GM18505 (cell line): ENCODE data around the gene PAK4.

ENCODE experiments used
- ATAC-seq: cut with Tn5 transposase; IDR thresholded peaks from one replicate; pipeline ENCODE4 v1.9.1; 2021; ENCODE audit not compliant: unreplicated experiment
- POLR2A ChIP-seq: IDR thresholded peaks from 4 replicates; pipeline ENCODE4 v1.6.1; 2011; ENCODE audit warnings: borderline replicate concordance; ENCODE audit not compliant: insufficient read depth, insufficient read length; ENCODE audit errors: extremely low read depth

The PAK4 gene

DNA sequence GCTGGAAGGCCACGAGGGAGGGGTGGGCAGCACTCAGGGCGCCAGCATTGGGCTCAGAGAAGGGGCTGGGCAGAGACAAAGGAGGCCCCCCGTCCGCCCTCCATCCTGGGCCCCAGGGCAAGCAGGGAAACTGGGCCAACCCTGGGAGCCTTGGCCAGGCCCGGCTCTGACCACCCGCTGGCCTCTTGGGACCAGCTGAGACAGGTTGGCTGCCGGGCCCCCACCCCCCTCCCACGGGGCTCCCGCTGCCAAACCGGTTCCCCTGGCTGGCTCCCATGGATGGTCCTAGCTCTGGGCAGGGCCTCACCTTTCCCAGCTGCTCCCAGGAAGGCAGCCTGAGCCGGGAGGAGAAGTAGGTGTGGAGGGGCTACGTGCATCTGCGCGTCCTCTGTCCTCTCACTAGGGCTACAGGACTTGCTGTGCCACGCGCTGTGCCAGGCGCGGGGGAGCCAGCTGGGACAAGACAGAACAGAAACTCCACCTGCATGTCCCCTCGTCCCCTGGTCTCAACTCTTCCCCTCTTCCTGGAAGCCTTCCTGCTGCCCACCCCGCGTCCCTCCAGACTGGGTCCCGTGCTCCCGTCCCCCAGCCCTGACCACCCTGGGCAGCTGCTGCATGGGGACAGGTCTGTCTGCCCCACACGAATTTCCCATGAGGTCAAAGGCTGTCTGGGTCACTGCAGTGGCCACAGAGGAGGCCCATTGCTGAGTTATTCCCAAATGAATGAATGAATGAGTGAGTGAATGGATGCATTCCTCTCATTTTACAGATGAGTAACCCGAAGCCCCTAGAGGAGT, 42.1 kb downstream of the PAK4 start:
- no peak for TF ChIP-seq POLR2A
- no peak for ATAC-seq

DNA sequence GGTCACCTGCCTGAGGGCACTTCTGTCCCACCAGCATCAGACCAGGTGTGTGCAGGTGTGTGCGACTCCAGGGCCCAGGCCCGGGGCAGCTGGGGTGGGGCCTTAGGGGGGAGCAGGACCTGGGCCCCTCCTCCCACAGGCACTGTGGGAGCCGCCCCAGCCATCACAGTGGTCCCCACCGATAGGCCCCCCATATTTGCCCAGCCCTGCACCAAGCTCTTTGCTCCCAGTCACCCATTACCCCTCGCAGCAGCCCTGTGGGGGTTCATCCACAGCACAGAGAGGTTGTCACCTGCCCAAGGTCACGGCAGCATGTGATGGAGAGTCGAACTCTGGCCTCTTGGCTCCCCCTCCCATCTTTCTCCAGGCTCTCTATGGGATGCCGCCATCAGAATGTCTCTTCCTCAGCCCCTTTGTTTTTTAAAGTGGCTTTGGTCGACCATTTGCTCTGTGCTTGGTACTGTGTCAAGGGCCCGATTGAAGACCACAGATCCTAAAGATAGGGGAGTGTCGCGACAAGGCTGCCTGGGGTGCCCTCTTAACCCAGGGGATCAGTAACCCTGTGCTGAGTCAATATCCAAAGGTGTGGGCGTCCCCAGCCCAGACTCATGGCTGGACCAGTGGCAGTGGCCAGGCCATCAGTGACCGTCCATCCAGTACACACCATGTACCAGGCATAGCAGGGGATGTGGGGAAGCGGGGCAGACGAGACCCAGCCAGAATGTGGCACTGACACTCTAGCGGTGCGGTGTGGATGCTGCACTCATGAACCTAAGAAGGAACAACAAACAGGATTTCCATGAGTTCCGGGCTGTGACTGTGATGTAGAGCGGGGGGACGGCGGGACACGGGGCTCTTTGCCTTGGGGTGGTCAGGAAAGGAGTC, 42.9 kb downstream of the PAK4 start:
- no peak for ATAC-seq
- TF ChIP-seq POLR2A = no peak

DNA sequence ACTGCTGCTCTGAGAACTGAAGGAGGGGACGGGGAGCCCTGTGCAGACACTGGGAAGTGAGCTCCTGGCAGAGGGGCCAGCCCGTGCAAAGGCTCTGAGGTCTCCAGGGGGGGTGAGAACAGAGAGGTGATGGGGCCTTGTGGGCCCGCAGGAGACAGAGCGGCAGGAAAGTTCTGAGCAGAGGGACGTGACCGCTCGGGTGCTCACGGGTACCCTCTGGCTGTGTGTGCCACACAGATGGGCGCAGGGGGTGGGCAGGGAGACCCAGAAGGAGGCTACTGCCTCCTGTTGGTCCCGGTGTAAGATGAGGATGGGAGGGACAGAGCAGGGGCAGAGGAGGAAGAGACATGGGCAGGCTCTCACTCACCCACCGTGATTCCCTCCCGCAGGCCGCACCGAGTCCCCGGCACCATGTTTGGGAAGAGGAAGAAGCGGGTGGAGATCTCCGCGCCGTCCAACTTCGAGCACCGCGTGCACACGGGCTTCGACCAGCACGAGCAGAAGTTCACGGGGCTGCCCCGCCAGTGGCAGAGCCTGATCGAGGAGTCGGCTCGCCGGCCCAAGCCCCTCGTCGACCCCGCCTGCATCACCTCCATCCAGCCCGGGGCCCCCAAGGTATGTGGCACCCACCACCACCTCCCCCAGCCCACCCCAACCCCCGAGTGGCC, 43.7 kb downstream of the PAK4 start:
- no peak for ATAC-seq
- TF ChIP-seq POLR2A = no peak

DNA sequence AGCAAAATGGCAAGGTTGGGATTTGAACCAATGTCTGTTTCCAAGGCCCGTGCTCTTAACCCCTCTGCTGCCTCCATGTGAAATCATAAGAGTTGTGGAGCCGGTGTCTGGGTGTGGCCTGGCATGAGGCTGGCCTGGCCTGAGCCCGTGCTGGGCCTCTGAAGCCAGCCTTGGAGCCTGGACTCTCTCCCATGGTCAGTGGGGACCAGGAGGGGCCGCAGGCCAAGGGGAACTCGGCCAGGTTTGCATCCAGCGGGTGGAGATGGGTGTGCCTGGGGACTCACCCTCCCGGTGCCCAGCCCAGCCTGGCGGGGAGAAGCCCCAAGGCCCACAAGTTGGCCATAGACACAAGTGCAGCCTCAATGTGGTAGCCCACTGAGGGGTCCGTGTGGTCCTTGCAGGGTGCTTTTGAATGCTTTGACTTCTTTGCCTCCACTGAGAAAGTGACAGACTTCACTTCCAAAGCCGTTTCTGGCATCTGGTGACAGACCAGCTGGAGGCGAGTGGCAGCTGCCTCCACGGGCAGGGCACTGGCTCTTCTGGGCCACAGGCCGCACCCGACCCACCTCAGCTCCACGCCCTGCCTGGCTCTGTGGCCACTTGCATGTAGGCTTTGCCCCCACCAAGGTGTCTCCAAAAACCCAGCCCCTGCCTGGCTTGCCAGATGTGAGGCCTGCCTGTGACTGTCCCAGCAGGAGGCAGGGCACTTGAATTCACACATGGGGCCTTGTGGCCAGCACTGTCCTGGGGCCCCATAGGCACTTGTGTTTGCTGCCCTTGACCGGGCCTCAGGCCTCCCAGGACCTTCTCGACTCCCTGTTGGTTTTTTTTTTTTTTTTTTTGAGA, 45.0 kb downstream of the PAK4 start:
- no peak for ATAC-seq
- TF ChIP-seq POLR2A = no peak

DNA sequence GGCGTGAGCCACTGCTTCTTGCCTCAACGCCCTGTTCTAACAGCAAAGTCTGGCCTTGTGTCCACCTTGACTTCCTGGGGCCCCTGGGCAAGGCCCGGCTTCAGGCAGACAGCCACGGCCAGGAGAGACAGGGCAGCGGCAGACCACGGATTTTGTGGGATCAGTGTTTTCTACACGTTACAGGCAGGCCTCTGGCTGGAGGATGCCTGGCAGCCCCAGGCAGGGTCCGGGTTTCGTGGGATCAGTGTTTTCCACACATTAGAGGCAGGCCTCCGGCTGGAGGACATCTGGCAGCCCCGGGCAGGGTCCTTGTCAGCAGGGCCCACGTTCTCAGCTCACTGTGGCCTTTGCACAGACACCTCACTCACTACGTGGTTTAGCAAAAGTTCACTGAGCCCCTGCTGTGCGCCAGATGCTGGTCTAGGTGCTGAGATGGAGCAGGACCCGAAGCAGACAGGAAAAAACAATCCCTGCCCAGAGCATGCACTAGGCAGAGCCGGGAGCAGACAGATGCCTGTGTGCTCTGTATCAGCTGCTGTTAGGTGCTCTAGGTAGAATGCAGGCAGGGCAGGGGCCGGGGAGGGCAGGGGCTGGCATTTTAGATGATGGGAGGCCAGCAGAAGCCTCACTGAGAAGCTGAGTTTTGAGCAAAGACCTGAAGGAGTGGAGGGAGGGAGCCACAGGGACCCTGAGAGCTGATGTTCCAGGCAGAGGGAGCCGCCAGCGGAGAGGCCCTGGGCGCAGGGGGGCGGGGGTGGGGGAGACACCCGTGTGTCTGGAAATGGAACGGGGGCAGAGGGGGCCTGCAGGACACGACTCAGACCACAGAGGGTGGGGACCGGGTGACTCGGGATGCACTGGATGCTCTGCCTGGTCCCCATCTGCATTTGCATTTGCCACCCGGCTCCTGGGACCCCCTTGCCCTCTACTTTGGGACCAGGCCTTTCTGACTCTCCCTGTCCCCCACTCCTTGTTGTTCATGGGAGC, 46.2 kb downstream of the PAK4 start:
- no peak for TF ChIP-seq POLR2A

DNA sequence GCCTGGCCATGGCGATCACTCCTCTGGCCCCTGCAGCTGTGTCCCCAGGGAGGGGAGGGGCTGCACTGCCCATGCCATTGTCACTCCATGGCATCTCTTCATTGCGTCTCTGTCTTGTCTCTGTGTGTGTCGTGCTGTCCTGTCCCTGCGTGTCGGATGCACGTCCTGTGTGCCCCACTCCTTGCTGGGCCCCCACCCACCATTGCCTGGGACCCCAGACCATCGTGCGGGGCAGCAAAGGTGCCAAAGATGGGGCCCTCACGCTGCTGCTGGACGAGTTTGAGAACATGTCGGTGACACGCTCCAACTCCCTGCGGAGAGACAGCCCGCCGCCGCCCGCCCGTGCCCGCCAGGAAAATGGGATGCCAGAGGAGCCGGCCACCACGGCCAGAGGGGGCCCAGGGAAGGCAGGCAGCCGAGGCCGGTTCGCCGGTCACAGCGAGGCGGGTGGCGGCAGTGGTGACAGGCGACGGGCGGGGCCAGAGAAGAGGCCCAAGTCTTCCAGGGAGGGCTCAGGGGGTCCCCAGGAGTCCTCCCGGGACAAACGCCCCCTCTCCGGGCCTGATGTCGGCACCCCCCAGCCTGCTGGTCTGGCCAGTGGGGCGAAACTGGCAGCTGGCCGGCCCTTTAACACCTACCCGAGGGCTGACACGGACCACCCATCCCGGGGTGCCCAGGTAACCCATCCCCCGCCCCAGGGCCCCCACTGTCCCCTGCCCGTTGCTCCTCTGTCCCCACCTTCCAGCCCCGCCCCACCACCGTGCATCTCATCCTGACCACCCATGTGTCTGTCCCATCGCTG, 47.3 kb downstream of the PAK4 start:
- no peak for ATAC-seq
- TF ChIP-seq POLR2A = no peak

More for the DNA sequence above, 46.2 kb downstream of the PAK4 start:
- ATAC-seq = no peak

DNA sequence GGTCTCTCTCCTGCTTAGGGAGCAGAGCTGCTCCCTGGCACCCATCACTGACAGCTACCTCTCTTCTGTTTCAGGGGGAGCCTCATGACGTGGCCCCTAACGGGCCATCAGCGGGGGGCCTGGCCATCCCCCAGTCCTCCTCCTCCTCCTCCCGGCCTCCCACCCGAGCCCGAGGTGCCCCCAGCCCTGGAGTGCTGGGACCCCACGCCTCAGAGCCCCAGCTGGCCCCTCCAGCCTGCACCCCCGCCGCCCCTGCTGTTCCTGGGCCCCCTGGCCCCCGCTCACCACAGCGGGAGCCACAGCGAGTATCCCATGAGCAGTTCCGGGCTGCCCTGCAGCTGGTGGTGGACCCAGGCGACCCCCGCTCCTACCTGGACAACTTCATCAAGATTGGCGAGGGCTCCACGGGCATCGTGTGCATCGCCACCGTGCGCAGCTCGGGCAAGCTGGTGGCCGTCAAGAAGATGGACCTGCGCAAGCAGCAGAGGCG, 48.0 kb downstream of the PAK4 start:
- TF ChIP-seq POLR2A = no peak
- ATAC-seq = no peak

DNA sequence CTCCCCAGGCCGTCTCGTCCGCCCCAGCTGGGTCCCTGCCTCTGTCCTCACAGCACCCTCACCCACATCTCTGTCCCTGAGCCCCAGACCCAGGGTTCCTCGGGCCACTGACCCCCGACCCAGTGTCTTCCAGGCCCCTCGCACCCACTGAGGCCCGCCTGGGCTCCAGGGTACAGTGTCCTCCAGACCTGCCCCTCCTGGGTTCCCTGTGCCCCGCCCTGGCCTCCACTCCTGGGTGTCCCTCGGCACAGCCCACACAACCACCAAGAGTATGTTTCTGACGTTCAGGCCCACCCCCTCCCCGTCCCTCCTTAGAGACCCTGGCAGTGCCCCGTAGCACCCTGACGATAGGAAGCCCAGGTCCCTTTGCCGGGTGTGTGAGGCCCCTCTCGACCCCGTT, 48.6 kb downstream of the PAK4 start:
- ATAC-seq = no peak
- no peak for TF ChIP-seq POLR2A

DNA sequence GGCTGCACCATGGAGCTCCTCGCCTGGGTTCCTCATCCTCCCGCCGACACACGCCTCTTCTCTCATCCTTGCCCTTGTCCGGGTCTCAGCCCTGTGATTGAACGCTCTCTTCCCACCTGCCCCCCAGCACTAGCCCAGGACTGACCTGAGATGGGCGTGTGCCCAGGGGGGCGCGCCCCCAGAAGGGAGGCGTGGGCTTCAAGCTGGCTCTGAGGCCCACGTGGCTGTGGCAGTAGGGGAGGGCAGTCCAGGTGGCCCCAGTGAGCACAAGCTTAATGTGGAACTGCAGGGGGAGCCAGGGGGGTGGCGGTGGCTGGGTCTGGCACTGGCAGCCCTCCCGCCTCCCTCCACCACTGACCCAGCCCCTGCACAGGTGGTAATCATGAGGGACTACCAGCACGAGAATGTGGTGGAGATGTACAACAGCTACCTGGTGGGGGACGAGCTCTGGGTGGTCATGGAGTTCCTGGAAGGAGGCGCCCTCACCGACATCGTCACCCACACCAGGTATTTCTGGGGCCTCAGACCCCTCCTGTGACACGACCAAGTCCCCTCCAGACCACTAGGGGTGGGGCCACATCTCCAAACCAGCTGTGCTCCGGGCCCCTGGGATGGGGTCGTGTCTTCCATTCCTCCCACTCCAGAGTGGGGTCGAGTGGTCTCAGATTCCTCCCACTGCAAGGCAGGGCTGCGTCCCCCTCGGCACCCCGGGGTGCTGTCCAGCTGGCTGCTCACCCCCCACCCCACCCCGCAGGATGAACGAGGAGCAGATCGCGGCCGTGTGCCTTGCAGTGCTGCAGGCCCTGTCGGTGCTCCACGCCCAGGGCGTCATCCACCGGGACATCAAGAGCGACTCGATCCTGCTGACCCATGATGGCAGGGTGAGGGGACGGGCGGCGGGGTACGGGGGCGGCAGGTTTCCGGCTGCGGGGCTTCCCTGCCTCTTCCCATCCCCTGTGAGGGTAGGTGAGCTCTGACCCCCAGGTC, 49.3 kb downstream of the PAK4 start:
- TF ChIP-seq POLR2A = no peak
- no peak for ATAC-seq

DNA sequence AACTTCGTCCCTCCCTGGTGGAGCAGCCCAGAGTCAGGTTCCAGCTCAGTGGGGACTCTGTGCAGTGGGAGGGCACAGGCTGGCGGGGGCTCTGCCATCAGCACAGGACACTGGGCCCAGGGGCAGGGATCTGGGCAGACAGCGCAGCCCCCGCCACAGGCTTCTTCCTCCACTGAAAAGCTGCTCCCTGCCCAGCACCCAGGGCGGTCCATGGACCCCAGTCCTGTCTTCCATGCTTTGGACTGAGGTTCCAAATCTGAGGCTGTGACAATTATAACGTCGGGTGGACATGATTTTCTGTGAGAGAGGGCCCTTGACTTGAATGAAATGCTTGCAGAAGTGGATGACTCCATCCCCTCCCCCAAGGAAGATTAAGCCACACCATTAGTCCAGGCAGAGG, 50.0 kb downstream of the PAK4 start:
- no peak for ATAC-seq
- TF ChIP-seq POLR2A = no peak

DNA sequence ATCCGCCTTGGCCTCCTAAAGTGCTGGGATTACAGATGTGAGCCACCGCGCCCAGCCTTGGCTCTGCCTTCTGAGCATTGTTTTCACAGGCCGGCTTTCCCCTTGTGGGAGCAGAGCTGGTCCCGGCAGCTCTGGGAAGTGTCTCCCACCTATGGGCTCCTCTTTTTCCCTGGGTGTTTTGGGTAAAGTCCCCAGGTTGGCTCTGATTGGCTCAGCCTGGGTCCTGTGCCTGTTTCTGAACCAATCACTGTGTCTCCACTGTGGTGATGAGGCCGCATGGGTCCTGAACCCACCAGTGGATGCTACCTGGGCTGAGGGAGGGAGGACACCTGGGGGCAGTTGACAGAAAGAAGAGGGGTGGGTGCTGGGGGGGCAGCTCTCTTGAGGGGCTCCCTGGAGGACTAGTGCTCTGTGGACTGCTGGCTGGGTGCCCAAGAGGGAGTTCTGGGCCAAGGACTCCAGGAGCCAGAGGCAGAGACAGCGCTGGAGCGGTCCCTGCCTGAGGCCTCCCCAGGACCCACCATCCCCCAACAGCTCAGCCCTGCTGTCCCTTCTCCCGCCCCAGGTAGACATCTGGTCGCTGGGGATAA, 51.6 kb downstream of the PAK4 start:
- no peak for ATAC-seq
- TF ChIP-seq POLR2A = no peak
